SU-DHL-6 (cell line): Measurements from ENCODE around the gene ABHD8.

ENCODE experiments used
- CTCF ChIP-seq: fragments of 200-600 bp; sonication (generic); IDR thresholded peaks from one replicate; pipeline ENCODE4 v1.5.1; 2017; ENCODE audit warnings: antibody characterized with exemption, mild to moderate bottlenecking, low read length, moderate library complexity; ENCODE audit not compliant: insufficient read depth, poor library complexity, severe bottlenecking
- EZH2phosphoT487 ChIP-seq: fragments of 200-600 bp; sonication (generic), shearing (Covaris generic); conservative IDR thresholded peaks from 2 replicates; pipeline ENCODE4 v1.6.1; 2018; ENCODE audit warnings: mild to moderate bottlenecking, antibody characterized with exemption, low read length, moderate library complexity, mixed read lengths

DNA sequence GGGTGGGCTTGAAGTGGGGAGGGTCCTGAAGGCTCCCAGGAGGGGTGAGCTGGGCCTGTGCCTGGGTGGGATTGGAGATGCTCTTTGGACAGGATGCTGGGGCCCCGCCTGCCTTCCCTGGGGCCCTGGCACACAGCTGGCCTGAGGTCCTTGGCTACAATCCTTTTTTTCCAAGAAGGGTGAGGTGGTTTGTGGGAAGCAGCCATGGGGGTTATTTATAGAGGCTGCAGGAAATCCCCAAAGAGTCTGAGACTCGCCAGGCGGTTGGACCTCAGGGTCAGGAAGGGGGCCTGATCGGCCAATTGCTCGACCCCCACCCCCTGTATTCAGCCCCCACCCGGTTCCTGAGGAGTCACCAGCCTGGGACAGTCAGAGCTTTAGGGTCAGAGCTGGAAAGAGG, 44.1 kb upstream of the ABHD8 start:
- TF ChIP-seq CTCF, result no peak
- TF ChIP-seq EZH2phosphoT487, result no peak
